ENCODE results near the gene NLK. TPM values are rescaled to one million over a fixed set of nuclear protein-coding genes. Genes with fewer than 3 reads are reported as not detected.
"Not testable (repeated sequence)": the region's sequence is repeated elsewhere in the genome, so short reads cannot be mapped to it uniquely, and the experiment has no call there.

Gene NLK
- total and polyA plus RNA-seq, 2 of the 4 experiments (the other 2 are of a cell fraction) = 15.3 to 23.3 TPM

- DNase-seq; intact Hi-C loops (cut with micrococcal nuclease); H2BK5ac ChIP-seq (ENCODE audit: low read depth, low read length, poor library complexity, severe bottlenecking); H2AK9ac ChIP-seq (replicated peaks; ENCODE audit: low read depth, low read length, poor library complexity); H3K9me1 ChIP-seq (ENCODE audit: insufficient read depth, low read length); dilution Hi-C loops (cut with HindIII; ENCODE audit: low sequenced_read_pairs, unreplicated experiment); BruUV-seq (replicated peaks); H3K4ac ChIP-seq (ENCODE audit: low read depth, low read length); H3K56ac ChIP-seq (ENCODE audit: extremely low read depth, insufficient read depth, low read length); H3K4me2 ChIP-seq (ENCODE audit: low read depth, low read length); H3K27ac ChIP-seq (ENCODE audit: insufficient read depth, low read length); H3K23ac ChIP-seq (ENCODE audit: low read depth, low read length); H2BK120ac ChIP-seq (ENCODE audit: low read depth, low read length); H3K9me3 ChIP-seq (ENCODE audit: control insufficient read depth, insufficient read depth, low read length); H4K20me1 ChIP-seq (ENCODE audit: insufficient read depth, low read length); H3K79me1 ChIP-seq (ENCODE audit: low read depth in 1 of 2, low read length in 2 of 2); H3K4me1 ChIP-seq (ENCODE audit: control insufficient read depth, insufficient read depth, low read length); H3K14ac ChIP-seq (replicated peaks; ENCODE audit: low read depth, low read length); H4K91ac ChIP-seq (ENCODE audit: insufficient read depth, low read depth, low read length); POLR2A ChIA-PET (ENCODE audit: unreplicated experiment); H4K5ac ChIP-seq (ENCODE audit: low read depth, low read length); ATAC-seq (ENCODE audit: low read depth); H3K36me3 ChIP-seq (ENCODE audit: control insufficient read depth, insufficient read depth, low read length); H2BK20ac ChIP-seq (ENCODE audit: low read depth, low read length); H2BK15ac ChIP-seq (ENCODE audit: low read depth, low read length); CTCF ChIA-PET; H3K4me3 ChIP-seq (ENCODE audit: insufficient read depth, low read depth, low read length); H2AFZ ChIP-seq (replicated peaks; ENCODE audit: low read length, poor library complexity); H3K18ac ChIP-seq (ENCODE audit: low read depth, low read length); H3K9ac ChIP-seq (ENCODE audit: low read depth, low read length); H2AK5ac ChIP-seq (ENCODE audit: low read depth, low read length); H4K8ac ChIP-seq (ENCODE audit: low read depth in 2 of 2, low read length in 2 of 2): not testable (repeated sequence)
- no CpG with 5 or more reads among the region's 4 CpGs for WGBS, 2 experiments (ENCODE audit: extremely low coverage in 2 of 2, insufficient read length in 1 of 2)
- H3K27me3 ChIP-seq (ENCODE audit: control insufficient read depth, insufficient read depth, low read length) = peaks cover 18% of the 10 kb centered on the region
- in situ Hi-C loops (cut with MboI; ENCODE audit: low sequenced_read_pairs) = loop anchor here (10.0 kb wide), 1 partner anchor 438 kb away; the partner anchor contains the start of gene NOS2
Observed at GRCh38 chr17:28243268-28243667, 200.8 kb downstream of the NLK start.

Measured in IMR-90 (cell line).